Adipose tissue (tissue), 3 donors: Measurements from ENCODE around the gene CPXM2. TPM values are rescaled to one million over a fixed set of nuclear protein-coding genes. Genes with fewer than 3 reads are reported as not detected.

Source experiments
- H3K27ac ChIP-seq: one replicate; pipeline ENCODE4 v1.5.1; 2013; ENCODE audit warnings: low read depth, low read length
- WGBS, 3 donors: extraction: QIAGEN DNeasy Blood & Tissue Kit; methylation state at CpG; one replicate each; pipeline ENCODE4 v1.1.7; 2013; 5-methylcytosine and 5-hydroxymethylcytosine counted together
- polyA plus RNA-seq, 3 donors: library from polyadenylated mRNA; stranded (reverse); fragments of 200-250 nt; gene quantifications; one replicate each; pipeline ENCODE4 v1.2.3, GENCODE V29; 2013
- donor health status: healthy with polysubstance abuse.
- donor health status: Bipolar disorder and iron deficiency.
- donor health status: healthy.

Gene CPXM2
- polyA plus RNA-seq, 3 donors: 0.82 to 11.6 (median 4.7) TPM

- WGBS, 3 donors: 77 to 86% (median 83%) methylated on average over 5 of the region's 5 CpGs
Observed at GRCh38 chr10:123883673-123884320, 7.8 kb downstream of the CPXM2 start.

GRCh38 chr10:123882681-123883445 lies 8.7 kb downstream of the CPXM2 start:
- WGBS, 3 donors: 90 to 94% (median 93%) methylated on average over 10 of the region's 10 CpGs
- no peak overlapping the region for H3K27ac ChIP-seq

More at GRCh38 chr10:123883673-123884320, 7.8 kb downstream of the CPXM2 start:
- H3K27ac ChIP-seq: no peak overlapping the region

GRCh38 chr10:123882177-123882576 lies 9.4 kb downstream of the CPXM2 start:
- no peak overlapping the region for H3K27ac ChIP-seq
- 53 to 76% (median 58%) methylated on average over 4 of the region's 4 CpGs for WGBS, 3 donors

- WGBS, 3 donors: 80 to 83% (median 80%) methylated on average over 10 of the region's 10 CpGs
- no peak overlapping the region for H3K27ac ChIP-seq
Observed at GRCh38 chr10:123879606-123880257, 11.9 kb downstream of the CPXM2 start.

- WGBS, 3 donors: 62 to 87% (median 81%) methylated on average over 7 of the region's 7 CpGs
- no peak overlapping the region for H3K27ac ChIP-seq
Observed at GRCh38 chr10:123878666-123879303, 12.8 kb downstream of the CPXM2 start.

- H3K27ac ChIP-seq: no peak overlapping the region
- 63 to 67% (median 67%) methylated on average over 8 of the region's 8 CpGs for WGBS, 3 donors
Observed at GRCh38 chr10:123870260-123870659, 21.3 kb downstream of the CPXM2 start.

- H3K27ac ChIP-seq: no peak overlapping the region
Observed at GRCh38 chr10:123869020-123869414, 22.6 kb downstream of the CPXM2 start.

GRCh38 chr10:123868038-123869019 lies 23.3 kb downstream of the CPXM2 start:
- WGBS, 3 donors: 73 to 81% (median 76%) methylated on average over 15 of the region's 15 CpGs
- no peak overlapping the region for H3K27ac ChIP-seq

More at GRCh38 chr10:123869020-123869414, 22.6 kb downstream of the CPXM2 start:
- WGBS, 3 donors: 62 to 78% (median 71%) methylated on average over 7 of the region's 7 CpGs

GRCh38 chr10:123865880-123866279 lies 25.7 kb downstream of the CPXM2 start:
- H3K27ac ChIP-seq: no peak overlapping the region

GRCh38 chr10:123865350-123865749 lies 26.3 kb downstream of the CPXM2 start:
- 84 to 88% (median 87%) methylated on average over 9 of the region's 9 CpGs for WGBS, 3 donors
- H3K27ac ChIP-seq: no peak overlapping the region

More at GRCh38 chr10:123865880-123866279, 25.7 kb downstream of the CPXM2 start:
- 69 to 76% (median 72%) methylated on average over 6 of the region's 6 CpGs for WGBS, 3 donors

- 80 to 85% (median 83%) methylated on average over 9 of the region's 9 CpGs for WGBS, 3 donors
- no peak overlapping the region for H3K27ac ChIP-seq
Observed at GRCh38 chr10:123864923-123865322, 26.7 kb downstream of the CPXM2 start.

GRCh38 chr10:123863721-123864482 lies 27.7 kb downstream of the CPXM2 start:
- H3K27ac ChIP-seq: no peak overlapping the region

GRCh38 chr10:123863183-123863575 lies 28.4 kb downstream of the CPXM2 start:
- 61 to 84% (median 80%) methylated on average over 8 of the region's 8 CpGs for WGBS, 3 donors
- no peak overlapping the region for H3K27ac ChIP-seq

More at GRCh38 chr10:123863721-123864482, 27.7 kb downstream of the CPXM2 start:
- WGBS, 3 donors: 59 to 83% (median 79%) methylated on average over 12 of the region's 12 CpGs

GRCh38 chr10:123862421-123863182 lies 29.0 kb downstream of the CPXM2 start:
- 79 to 90% (median 87%) methylated on average over 9 of the region's 9 CpGs for WGBS, 3 donors
- no peak overlapping the region for H3K27ac ChIP-seq

- 73 to 86% (median 78%) methylated on average over 7 of the region's 7 CpGs for WGBS, 3 donors
- no peak overlapping the region for H3K27ac ChIP-seq
Observed at GRCh38 chr10:123860856-123861255, 30.8 kb downstream of the CPXM2 start.

GRCh38 chr10:123860209-123860608 lies 31.4 kb downstream of the CPXM2 start:
- 87 to 93% (median 91%) methylated on average over 5 of the region's 5 CpGs for WGBS, 3 donors
- no peak overlapping the region for H3K27ac ChIP-seq
